Left renal cortex interstitium (tissue), 4 donors: Measurements from ENCODE around the gene ERC2. TPM values are rescaled to one million over a fixed set of nuclear protein-coding genes. Genes with fewer than 3 reads are reported as not detected.

Source experiments
- DNase-seq, 4 donors: peaks; one replicate each; pipeline ENCODE4 v3.0.0-alpha.2; 2013; ENCODE audit warnings: low read depth in 4 of 4, low spot score in 2 of 4, missing footprints in 1 of 4
- polyA plus RNA-seq, 4 donors: library from polyadenylated mRNA; unstranded; fragments of 120-200 nt; gene quantifications; one replicate each; pipeline ENCODE4 v1.2.1, GENCODE V29; 2013; ENCODE audit not compliant: insufficient read length in 4 of 4

ERC2 gene
- polyA plus RNA-seq, 4 donors: 2.0 to 4.2 (median 3.8) TPM

- DNase-seq: no peak
Observed at GRCh38 chr3:55816794-55817576, 651.3 kb downstream of the ERC2 start.

GRCh38 chr3:55815262-55815661 is 653.0 kb downstream of the ERC2 start:
- no peak for DNase-seq

- no peak for DNase-seq
Observed at GRCh38 chr3:55813268-55814097, 654.8 kb downstream of the ERC2 start.

GRCh38 chr3:55812394-55813013 is 655.8 kb downstream of the ERC2 start:
- DNase-seq: no peak

GRCh38 chr3:55807210-55807609 is 661.1 kb downstream of the ERC2 start:
- no peak for DNase-seq

GRCh38 chr3:55805169-55805568 is 663.1 kb downstream of the ERC2 start:
- DNase-seq: no peak

- DNase-seq: no peak
Observed at GRCh38 chr3:55804170-55805095, 663.8 kb downstream of the ERC2 start.

- DNase-seq: no peak
Observed at GRCh38 chr3:55802816-55803215, 665.5 kb downstream of the ERC2 start.

- no peak for DNase-seq
Observed at GRCh38 chr3:55801676-55802075, 666.6 kb downstream of the ERC2 start.

GRCh38 chr3:55801068-55801467 is 667.2 kb downstream of the ERC2 start:
- no peak for DNase-seq

- DNase-seq: no peak
Observed at GRCh38 chr3:55797775-55798174, 670.5 kb downstream of the ERC2 start.

- DNase-seq: no peak
Observed at GRCh38 chr3:55797084-55797483, 671.2 kb downstream of the ERC2 start.

GRCh38 chr3:55796533-55796932 is 671.7 kb downstream of the ERC2 start:
- DNase-seq: no peak

- DNase-seq: no peak
Observed at GRCh38 chr3:55795746-55796145, 672.5 kb downstream of the ERC2 start.

GRCh38 chr3:55795296-55795695 is 673.0 kb downstream of the ERC2 start:
- no peak for DNase-seq

- DNase-seq: no peak
Observed at GRCh38 chr3:55792742-55793141, 675.5 kb downstream of the ERC2 start.

- DNase-seq: no peak
Observed at GRCh38 chr3:55792009-55792408, 676.3 kb downstream of the ERC2 start.

GRCh38 chr3:55790596-55791350 is 677.5 kb downstream of the ERC2 start:
- DNase-seq: no peak

- no peak for DNase-seq
Observed at GRCh38 chr3:55789516-55789915, 678.8 kb downstream of the ERC2 start.

- no peak for DNase-seq
Observed at GRCh38 chr3:55782807-55783206, 685.5 kb downstream of the ERC2 start.
